ENCODE results near the gene PUSL1. TPM values are rescaled to one million over a fixed set of nuclear protein-coding genes. Genes with fewer than 3 reads are reported as not detected.

Gene PUSL1
- total RNA-seq, 1 experiment from 2014 or later, result 38.0 TPM

DNA sequence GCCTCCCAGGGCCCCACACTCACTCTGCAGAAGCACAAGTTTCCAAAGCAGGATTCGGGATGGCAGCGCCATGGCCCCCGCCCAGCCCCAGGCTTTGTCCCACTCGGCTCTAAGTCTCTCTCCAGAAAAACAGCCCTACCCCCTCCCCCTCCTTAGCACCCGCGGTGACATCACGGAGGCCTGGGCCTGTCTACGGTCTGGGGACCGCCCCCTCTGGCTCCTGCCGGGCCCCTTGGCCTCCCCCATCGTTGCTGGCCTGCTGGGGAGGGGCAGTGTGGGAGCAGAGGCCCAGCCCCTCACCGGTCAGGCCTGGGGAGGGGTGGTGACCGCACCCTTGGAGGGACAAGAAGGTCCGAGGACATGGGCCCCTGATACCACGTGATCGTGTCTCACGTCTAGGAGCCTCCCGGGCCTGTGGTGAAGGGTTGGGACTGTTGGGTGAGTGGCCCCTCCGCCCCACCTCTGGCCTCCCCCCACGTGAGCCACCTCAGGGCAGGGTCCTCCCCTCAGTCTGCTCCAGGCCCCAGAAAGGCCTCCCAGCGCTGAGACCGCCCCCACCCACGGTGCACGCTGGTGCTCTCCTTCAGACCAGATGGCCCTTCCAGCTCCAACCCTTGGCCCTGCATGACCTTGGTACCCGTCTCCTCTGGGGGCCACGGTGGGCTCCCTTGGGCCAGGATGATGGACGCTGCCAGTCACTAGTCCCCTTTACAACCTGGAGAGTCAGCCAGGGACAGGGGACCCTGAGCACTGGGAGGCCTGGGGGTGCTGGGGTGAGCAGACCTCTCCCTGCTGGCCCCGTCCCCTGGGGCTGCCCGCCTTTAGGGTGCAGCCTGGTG is 50.3 kb downstream of the PUSL1 start, which contains the start of gene MXRA8:
Gene MXRA8 (minus strand): TSS at position 123 of the 839 bp plus-strand sequence. CDS start 51 bp downstream, at position 72.
- peaks cover 7% of the 10 kb centered on the region for H3K23me2 ChIP-seq (ENCODE audit: insufficient read length, low read depth, low read length, poor library complexity, severe bottlenecking)
- WGBS (ENCODE audit: extremely low coverage, insufficient read length, low lambda C conversion rate), result no CpG with 5 or more reads among the region's 29 CpGs
- H3K23ac ChIP-seq (ENCODE audit: insufficient read length, low read depth, low read length), result no peak within 1 kb of the TSS
- peak within 1 kb of the TSS; percentile 59; the same call in 1 of the 2 replicates for H3K14ac ChIP-seq (ENCODE audit: insufficient read depth, low read length)
- peaks cover 43% of the 10 kb centered on the region for H3K27me3 Mint-ChIP-seq (ENCODE audit: low read depth)
- peak; percentile 66 for DNase-seq
- peak within 1 kb of the TSS in 2 of 3 experiments; percentile 28 to 77; a peak in 3 of 7 replicates for H3K27ac Mint-ChIP-seq
- H3K79me1 ChIP-seq (ENCODE audit: insufficient read depth, low read depth, low read length, poor library complexity, severe bottlenecking), result no peaks in the 10 kb centered on the region
- H4K20me1 ChIP-seq (ENCODE audit: control insufficient read depth, insufficient read depth, insufficient read length), result no peaks in the 10 kb centered on the region
- peaks cover 4% of the 10 kb centered on the region; the same call in 1 of the 2 replicates for H3K27me3 ChIP-seq (ENCODE audit: insufficient read depth, low read length)
- no peak within 1 kb of the TSS for H2BK20ac ChIP-seq (ENCODE audit: low read depth, low read length, poor library complexity, severe bottlenecking)
- H2BK15ac ChIP-seq (ENCODE audit: low read depth, low read length), result no peak within 1 kb of the TSS; the same call in 1 of the 2 replicates
- H3K18ac ChIP-seq (ENCODE audit: insufficient read length, low read depth, low read length), result peak within 1 kb of the TSS; percentile 36
- no peak within 1 kb of the TSS for H2BK12ac ChIP-seq (ENCODE audit: insufficient read length, low read depth, low read length)
- H3K27ac ChIP-seq (ENCODE audit: insufficient read length, low read depth, low read length), result no peak within 1 kb of the TSS
- H3K9me3 ChIP-seq (ENCODE audit: control insufficient read depth, low read depth, low read length), result no peaks in the 10 kb centered on the region
- no peak within 1 kb of the TSS for H4K91ac ChIP-seq (ENCODE audit: insufficient read length, low read depth, low read length)
- TF ChIP-seq, protein P1, sequence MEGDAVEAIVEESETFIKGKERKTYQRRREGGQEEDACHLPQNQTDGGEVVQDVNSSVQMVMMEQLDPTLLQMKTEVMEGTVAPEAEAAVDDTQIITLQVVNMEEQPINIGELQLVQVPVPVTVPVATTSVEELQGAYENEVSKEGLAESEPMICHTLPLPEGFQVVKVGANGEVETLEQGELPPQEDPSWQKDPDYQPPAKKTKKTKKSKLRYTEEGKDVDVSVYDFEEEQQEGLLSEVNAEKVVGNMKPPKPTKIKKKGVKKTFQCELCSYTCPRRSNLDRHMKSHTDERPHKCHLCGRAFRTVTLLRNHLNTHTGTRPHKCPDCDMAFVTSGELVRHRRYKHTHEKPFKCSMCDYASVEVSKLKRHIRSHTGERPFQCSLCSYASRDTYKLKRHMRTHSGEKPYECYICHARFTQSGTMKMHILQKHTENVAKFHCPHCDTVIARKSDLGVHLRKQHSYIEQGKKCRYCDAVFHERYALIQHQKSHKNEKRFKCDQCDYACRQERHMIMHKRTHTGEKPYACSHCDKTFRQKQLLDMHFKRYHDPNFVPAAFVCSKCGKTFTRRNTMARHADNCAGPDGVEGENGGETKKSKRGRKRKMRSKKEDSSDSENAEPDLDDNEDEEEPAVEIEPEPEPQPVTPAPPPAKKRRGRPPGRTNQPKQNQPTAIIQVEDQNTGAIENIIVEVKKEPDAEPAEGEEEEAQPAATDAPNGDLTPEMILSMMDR (conservative IDR thresholded peaks at IDR 0.05), result no peak
- no peak within 1 kb of the TSS for H4K5ac ChIP-seq (ENCODE audit: insufficient read length, low read depth, low read length)
- H3K4ac ChIP-seq (ENCODE audit: low read depth, low read length), result no peak within 1 kb of the TSS
- H3K36me3 Mint-ChIP-seq (ENCODE audit: insufficient read depth in 1 of 3, low read depth in 3 of 3), result no peaks in the 10 kb centered on the region
- H2BK5ac ChIP-seq (ENCODE audit: insufficient read length, low read length), result no peak within 1 kb of the TSS
- peaks cover 24 to 46% of the 10 kb centered on the region in 2 experiments for H3K4me1 Mint-ChIP-seq
- H3K4me1 ChIP-seq (ENCODE audit: insufficient read depth, low read length), result peaks cover 2% of the 10 kb centered on the region; the same call in 1 of the 2 replicates
- H2AK5ac ChIP-seq (ENCODE audit: insufficient read length, low read length), result no peak within 1 kb of the TSS
- H3K79me2 ChIP-seq (ENCODE audit: insufficient read depth, low read length), result no peaks in the 10 kb centered on the region
- no peak within 1 kb of the TSS for H3K56ac ChIP-seq (ENCODE audit: insufficient read length, low read depth, low read length)
- H4K8ac ChIP-seq (replicated peaks; ENCODE audit: insufficient read length, low read depth, low read length), result no peak within 1 kb of the TSS
- H3T11ph ChIP-seq (ENCODE audit: low read length), result no peak within 1 kb of the TSS
- H3K4me3 Mint-ChIP-seq, result peak within 1 kb of the TSS in 1 of 2 experiments; percentile 42; a peak in 4 of 5 replicates
- no peak within 1 kb of the TSS for H3K9ac ChIP-seq (ENCODE audit: extremely low read depth, insufficient read length, low read length)
- no peak within 1 kb of the TSS for H3K4me2 ChIP-seq (ENCODE audit: insufficient read depth, insufficient read length, low read length)
- H3K9me3 Mint-ChIP-seq, result no peaks in the 10 kb centered on the region; a peak in 2 of 5 replicates
- H2AFZ ChIP-seq (ENCODE audit: low read length), result no peak within 1 kb of the TSS
- H2BK120ac ChIP-seq (ENCODE audit: low read depth, low read length, poor library complexity, severe bottlenecking), result no peak within 1 kb of the TSS

Data from H9 (cell line).